Trophoblast cell (in vitro differentiated cells and primary cell): ENCODE results near the gene DAG1.

Source experiments
- DNase-seq, 2 donors: peaks; one replicate each; pipeline ENCODE4 v3.0.0-alpha.2; 2016
- H2AFZ ChIP-seq: 2 replicates; pipeline ENCODE4 v1.6.1; 2013; ENCODE audit warnings: low read length, moderate library complexity, mild to moderate bottlenecking; ENCODE audit not compliant: insufficient read depth, poor library complexity
- H2AK5ac ChIP-seq: 2 replicates; pipeline ENCODE4 v1.6.1; 2013; ENCODE audit warnings: mild to moderate bottlenecking, low read length
- H2BK120ac ChIP-seq: 2 replicates; pipeline ENCODE4 v1.6.1; 2013; ENCODE audit warnings: low read length, mild to moderate bottlenecking, moderate library complexity; ENCODE audit not compliant: insufficient read depth, poor library complexity
- H2BK12ac ChIP-seq: 2 replicates; pipeline ENCODE4 v1.6.1; 2013; ENCODE audit warnings: mild to moderate bottlenecking, low read length, moderate library complexity
- H2BK5ac ChIP-seq: 2 replicates; pipeline ENCODE4 v1.6.1; 2013; ENCODE audit warnings: low read length, low read depth, moderate library complexity, mild to moderate bottlenecking; ENCODE audit not compliant: poor library complexity
- H3K14ac ChIP-seq: 2 replicates; pipeline ENCODE4 v1.6.1; 2013; ENCODE audit warnings: mild to moderate bottlenecking, low read length
- H3K18ac ChIP-seq: 2 replicates; pipeline ENCODE4 v1.6.1; 2013; ENCODE audit warnings: mild to moderate bottlenecking, low read length
- H3K23ac ChIP-seq: 2 replicates; pipeline ENCODE4 v1.6.1; 2013; ENCODE audit warnings: low read length
- H3K27ac ChIP-seq: 2 replicates; pipeline ENCODE4 v1.5.1; 2013; ENCODE audit warnings: low read depth, mild to moderate bottlenecking, inconsistent platforms, low read length, moderate library complexity
- H3K27me3 ChIP-seq: 2 replicates; pipeline ENCODE4 v1.6.1; 2013; ENCODE audit warnings: inconsistent platforms, mild to moderate bottlenecking, low read length, moderate library complexity; ENCODE audit not compliant: insufficient read depth
- H3K36me3 ChIP-seq, 2 experiments: 1 replicate in 1 of 2; 2 replicates in 1 of 2; pipeline ENCODE4 v1.6.1; 2013; ENCODE audit warnings: low read length in 2 of 2, mild to moderate bottlenecking in 2 of 2, moderate library complexity in 1 of 2; ENCODE audit not compliant: insufficient read depth in 2 of 2, control insufficient read depth in 1 of 2
- H3K4ac ChIP-seq: 2 replicates; pipeline ENCODE4 v1.6.1; 2013; ENCODE audit warnings: low read depth, mild to moderate bottlenecking, low read length, moderate library complexity
- H3K4me1 ChIP-seq, 2 experiments: 1 replicate in 1 of 2; 2 replicates in 1 of 2; pipeline ENCODE4 v1.6.1; 2013; ENCODE audit warnings: low read length in 2 of 2, mild to moderate bottlenecking in 2 of 2, moderate library complexity in 1 of 2; ENCODE audit not compliant: insufficient read depth in 2 of 2, control insufficient read depth in 1 of 2
- H3K4me2 ChIP-seq: 2 replicates; pipeline ENCODE4 v1.6.1; 2013; ENCODE audit warnings: inconsistent platforms, mild to moderate bottlenecking, low read length, moderate library complexity
- H3K4me3 ChIP-seq: 2 replicates; pipeline ENCODE4 v1.5.1; 2013; ENCODE audit warnings: mild to moderate bottlenecking, low read depth, low read length, inconsistent platforms
- H3K79me1 ChIP-seq: one replicate; pipeline ENCODE4 v1.6.1; 2013; ENCODE audit warnings: low read length
- H3K79me2 ChIP-seq: 2 replicates; pipeline ENCODE4 v1.6.1; 2013; ENCODE audit warnings: low read length, mild to moderate bottlenecking; ENCODE audit not compliant: control insufficient read depth, insufficient read depth, poor library complexity
- H3K9ac ChIP-seq: 2 replicates; pipeline ENCODE4 v1.6.1; 2013; ENCODE audit warnings: mild to moderate bottlenecking, low read length
- H3K9me3 ChIP-seq: 2 replicates; pipeline ENCODE4 v1.6.1; 2013; ENCODE audit warnings: low read depth, mild to moderate bottlenecking, control low read depth, inconsistent platforms, low read length; ENCODE audit not compliant: insufficient read depth
- H4K12ac ChIP-seq: 2 replicates; pipeline ENCODE4 v1.6.1; 2013; ENCODE audit warnings: low read depth, mild to moderate bottlenecking, low read length, moderate library complexity
- H4K8ac ChIP-seq: 2 replicates; pipeline ENCODE4 v1.6.1; 2013; ENCODE audit warnings: low read depth, mild to moderate bottlenecking, low read length, moderate library complexity
- H4K91ac ChIP-seq: one replicate; pipeline ENCODE4 v1.6.1; 2013; ENCODE audit warnings: low read depth, mild to moderate bottlenecking, low read length, moderate library complexity
- WGBS: extraction: QIAGEN DNeasy Blood & Tissue Kit; methylation state at CpG from one replicate; pipeline ENCODE4 v1.1.7; 2013; ENCODE audit warnings: missing lambda C conversion rate; ENCODE audit not compliant: insufficient read length, insufficient coverage; ENCODE audit errors: extremely low coverage; 5-methylcytosine and 5-hydroxymethylcytosine counted together

The DAG1 gene

DNA sequence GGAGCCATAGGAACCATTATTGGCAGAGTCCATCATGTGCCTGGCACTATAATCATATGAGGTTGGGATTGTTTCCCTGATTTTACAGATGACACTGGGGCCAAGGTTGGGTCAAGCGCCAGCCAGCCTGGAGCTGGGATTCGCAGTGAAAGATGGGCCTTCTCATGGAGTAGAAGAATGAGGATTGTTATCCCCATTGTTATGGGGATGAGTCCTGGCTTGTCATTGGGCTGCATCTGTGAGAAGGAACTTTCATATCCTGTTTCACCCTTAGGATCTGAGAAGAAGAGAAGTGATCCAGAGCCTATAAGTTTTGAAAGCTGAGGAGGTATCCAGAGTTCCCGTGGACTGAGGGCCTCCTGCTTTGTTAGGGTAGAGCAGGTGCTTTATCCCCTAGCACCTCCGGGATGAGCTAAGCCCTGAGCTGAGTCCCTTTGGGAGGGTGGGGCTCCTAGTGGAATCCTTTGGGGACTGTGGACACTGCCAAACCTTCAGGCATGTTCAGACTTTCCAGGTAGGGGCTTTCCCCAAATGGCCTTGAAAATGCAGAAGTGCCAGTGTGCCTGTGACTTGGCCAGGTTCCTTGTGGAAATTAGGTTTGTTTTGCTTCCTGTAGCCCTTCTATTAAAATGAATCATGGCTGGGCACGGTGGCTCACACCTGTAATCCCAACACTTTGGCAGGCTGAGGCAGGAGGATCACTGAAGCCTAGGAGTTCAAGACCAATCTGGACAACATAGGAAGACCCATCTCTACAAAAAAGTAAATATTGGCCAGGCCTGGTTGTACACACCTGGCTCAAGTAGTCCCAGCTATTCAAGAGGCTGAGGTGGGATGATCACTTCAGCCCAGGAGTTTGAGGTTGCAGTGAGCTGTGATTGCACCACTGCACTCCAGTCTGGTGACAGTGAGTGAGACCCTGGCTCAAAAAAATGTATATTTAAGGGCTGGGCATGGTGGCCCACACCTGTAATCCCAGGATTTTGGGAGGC, 54.0 kb downstream of the DAG1 start:
- Histone ChIP-seq H3K9ac (no peak overlapping the region), H3K79me2 (peaks cover 5% of the 10 kb centered on the region), H3K18ac (no peak overlapping the region), H2AFZ (no peak overlapping the region), H2BK120ac (no peak overlapping the region), H3K9me3 (no peaks in the 10 kb centered on the region), H3K14ac (no peak overlapping the region), H3K4me3 (no peak overlapping the region), H3K79me1 (no peaks in the 10 kb centered on the region), H4K91ac (no peak overlapping the region), H2BK5ac (no peak overlapping the region), H4K8ac (no peak overlapping the region), H3K36me3 (peaks cover 25 to 39% of the 10 kb centered on the region in 2 experiments), H2BK12ac (no peak overlapping the region), H3K27me3 (no peaks in the 10 kb centered on the region), H3K27ac (no peak overlapping the region), H4K12ac (no peak overlapping the region), H2AK5ac (no peak overlapping the region), H3K23ac (no peak overlapping the region), H3K4me2 (no peak overlapping the region), H3K4ac (peak overlapping the region; percentile 65), H3K4me1 (no peaks in the 10 kb centered on the region)
- no CpG with 5 or more reads among the region's 5 CpGs for WGBS
- no peak for DNase-seq

DNA sequence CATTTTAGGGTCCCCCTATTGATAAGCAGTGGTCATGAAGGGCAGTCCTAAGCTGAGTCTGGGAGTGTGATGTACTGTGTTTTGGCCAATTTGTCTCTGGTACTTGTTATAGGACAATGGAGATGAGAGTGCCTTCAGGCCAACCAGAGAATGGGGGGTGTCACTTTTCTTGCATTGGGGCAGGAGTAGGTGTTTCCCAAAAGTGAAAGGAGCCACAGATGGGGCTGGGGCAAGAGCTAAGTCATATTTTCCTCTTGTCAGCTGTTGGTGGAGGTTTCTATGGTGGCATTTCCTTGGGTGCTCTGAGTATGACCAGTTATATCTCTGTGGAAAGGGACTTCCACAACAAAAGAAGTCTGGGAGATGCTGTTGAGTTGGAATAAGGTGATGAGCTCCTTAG, 59.5 kb downstream of the DAG1 start:
- Histone ChIP-seq H2AK5ac (no peak overlapping the region), H4K8ac (no peak overlapping the region), H3K23ac (no peak overlapping the region), H3K79me1 (no peaks in the 10 kb centered on the region), H3K4ac (no peak overlapping the region), H3K9me3 (peaks cover 3% of the 10 kb centered on the region), H4K12ac (no peak overlapping the region), H2BK12ac (no peak overlapping the region), H3K27me3 (no peaks in the 10 kb centered on the region), H3K79me2 (peaks cover 3% of the 10 kb centered on the region), H2AFZ (no peak overlapping the region), H3K9ac (no peak overlapping the region), H2BK120ac (no peak overlapping the region), H3K14ac (no peak overlapping the region), H3K18ac (no peak overlapping the region), H3K36me3 (peaks cover 37 to 47% of the 10 kb centered on the region in 2 experiments), H3K27ac (no peak overlapping the region), H3K4me3 (no peak overlapping the region), H3K4me2 (no peak overlapping the region), H2BK5ac (no peak overlapping the region), H4K91ac (no peak overlapping the region), H3K4me1 (no peaks in the 10 kb centered on the region)
- no peak for DNase-seq

DNA sequence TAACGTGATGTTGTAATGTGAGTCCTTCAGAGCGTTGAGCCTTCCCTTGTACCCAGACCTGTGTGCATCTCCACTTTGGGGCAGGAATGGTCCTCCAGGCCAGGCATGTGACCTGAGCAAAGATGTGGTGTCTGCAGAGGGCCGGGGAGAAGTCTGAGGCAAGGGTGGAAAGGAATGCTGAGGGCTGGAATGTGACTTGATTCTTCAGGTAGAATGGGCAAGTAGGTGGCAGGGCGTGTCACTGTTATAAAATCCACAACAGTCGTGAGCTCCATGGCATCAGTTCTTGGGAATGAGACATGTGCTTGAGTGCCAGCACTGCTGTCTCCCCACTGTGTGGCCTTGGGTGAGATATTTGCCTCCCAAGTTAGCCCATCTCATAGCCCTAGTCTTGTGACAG, 60.2 kb downstream of the DAG1 start:
- peaks cover 3% of the 10 kb centered on the region for H3K79me2 ChIP-seq
- H3K23ac ChIP-seq, result no peak overlapping the region
- no peak overlapping the region for H4K8ac ChIP-seq
- H3K4me1 ChIP-seq, result peaks cover 0 to 2% of the 10 kb centered on the region in 2 experiments
- H2AK5ac ChIP-seq, result no peak overlapping the region
- no peak overlapping the region for H2BK120ac ChIP-seq
- no peak overlapping the region for H3K14ac ChIP-seq
- H3K27me3 ChIP-seq, result no peaks in the 10 kb centered on the region
- H3K4ac ChIP-seq, result no peak overlapping the region
- H4K12ac ChIP-seq, result no peak overlapping the region
- no peak overlapping the region for H3K4me3 ChIP-seq
- no peak overlapping the region for H3K4me2 ChIP-seq
- H3K9me3 ChIP-seq, result peaks cover 3% of the 10 kb centered on the region
- no peak overlapping the region for H4K91ac ChIP-seq
- no CpG with 5 or more reads among the region's 5 CpGs for WGBS
- H2BK12ac ChIP-seq, result no peak overlapping the region
- no peak overlapping the region for H2AFZ ChIP-seq
- H3K18ac ChIP-seq, result no peak overlapping the region
- peaks cover 35 to 48% of the 10 kb centered on the region in 2 experiments for H3K36me3 ChIP-seq
- H3K9ac ChIP-seq, result no peak overlapping the region
- DNase-seq, result peak; percentile 68 to 85
- H2BK5ac ChIP-seq, result no peak overlapping the region
- no peaks in the 10 kb centered on the region for H3K79me1 ChIP-seq
- no peak overlapping the region for H3K27ac ChIP-seq

DNA sequence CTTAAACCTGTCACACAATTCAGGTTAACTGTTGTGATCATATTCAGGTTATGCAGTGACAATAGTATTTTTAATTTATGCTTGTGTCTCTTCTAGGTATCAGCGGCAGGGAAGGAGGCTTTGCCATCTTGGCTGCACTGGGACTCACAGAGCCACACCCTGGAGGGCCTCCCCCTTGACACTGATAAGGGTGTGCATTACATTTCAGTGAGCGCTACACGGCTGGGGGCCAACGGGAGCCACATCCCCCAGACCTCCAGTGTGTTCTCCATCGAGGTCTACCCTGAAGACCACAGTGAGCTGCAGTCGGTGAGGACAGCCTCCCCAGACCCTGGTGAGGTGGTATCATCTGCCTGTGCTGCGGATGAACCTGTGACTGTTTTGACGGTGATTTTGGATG, 60.6 kb downstream of the DAG1 start:
- H3K4ac ChIP-seq, result no peak overlapping the region
- H4K8ac ChIP-seq, result no peak overlapping the region
- no peak overlapping the region for H2AFZ ChIP-seq
- peaks cover 3% of the 10 kb centered on the region for H3K9me3 ChIP-seq
- peaks cover 35 to 52% of the 10 kb centered on the region in 2 experiments for H3K36me3 ChIP-seq
- H2BK12ac ChIP-seq, result no peak overlapping the region
- no peaks in the 10 kb centered on the region for H3K27me3 ChIP-seq
- peaks cover 3% of the 10 kb centered on the region for H3K79me2 ChIP-seq
- no peaks in the 10 kb centered on the region for H3K79me1 ChIP-seq
- WGBS, result no CpG with 5 or more reads among the region's 8 CpGs
- H3K4me3 ChIP-seq, result no peak overlapping the region
- H3K4me1 ChIP-seq, result peaks cover 3 to 6% of the 10 kb centered on the region in 2 experiments
- no peak overlapping the region for H2AK5ac ChIP-seq
- no peak overlapping the region for H2BK120ac ChIP-seq
- no peak for DNase-seq
- H3K23ac ChIP-seq, result no peak overlapping the region
- no peak overlapping the region for H3K18ac ChIP-seq
- no peak overlapping the region for H3K9ac ChIP-seq
- no peak overlapping the region for H4K91ac ChIP-seq
- no peak overlapping the region for H4K12ac ChIP-seq
- no peak overlapping the region for H3K4me2 ChIP-seq
- no peak overlapping the region for H3K27ac ChIP-seq
- H2BK5ac ChIP-seq, result no peak overlapping the region
- no peak overlapping the region for H3K14ac ChIP-seq
